Gastrocnemius medialis (tissue), 4 donors: ENCODE results near the gene RANBP3L.

Experiments
- POLR2A ChIP-seq, 2 donors: fragments of 450-650 bp; IDR thresholded peaks; one replicate each; pipeline ENCODE4 v1.6.1; 2017; ENCODE audit warnings: antibody characterized with exemption in 2 of 2, mild to moderate bottlenecking in 2 of 2, moderate library complexity in 2 of 2
- TF ChIP-seq, protein P1 (sequence below), 5 experiments: fragments of 450-650 bp in 3 of 5; fragments of 200-600 bp in 2 of 5; sonication (generic) in 2 of 5; IDR thresholded peaks in 4 of 5; conservative IDR thresholded peaks in 1 of 5; 1 replicate in 4 of 5; 2 replicates in 1 of 5; pipeline ENCODE4 v1.5.1; 2016 to 2019; ENCODE audit warnings: antibody characterized with exemption in 5 of 5, mild to moderate bottlenecking in 3 of 5, moderate library complexity in 3 of 5

DNA sequence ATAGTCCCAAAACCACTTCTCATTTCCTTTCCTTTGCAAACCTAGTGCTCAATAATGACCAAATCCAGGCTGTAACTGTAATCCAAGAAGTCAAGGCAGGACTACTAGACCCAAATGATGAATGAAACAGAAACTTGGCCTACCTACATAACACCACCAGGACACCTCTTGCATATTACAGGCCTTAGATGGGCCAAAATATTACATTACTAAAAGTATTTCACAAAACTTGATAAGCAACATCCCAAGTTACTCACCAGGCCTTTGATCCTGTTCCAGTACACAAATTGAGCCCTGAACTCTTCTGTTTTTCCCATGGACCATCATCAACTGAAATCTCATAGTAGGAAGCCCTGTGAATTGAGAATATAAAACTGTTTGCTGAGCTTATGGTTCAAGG is 94.8 kb downstream of the RANBP3L start:
- TF ChIP-seq, protein P1, sequence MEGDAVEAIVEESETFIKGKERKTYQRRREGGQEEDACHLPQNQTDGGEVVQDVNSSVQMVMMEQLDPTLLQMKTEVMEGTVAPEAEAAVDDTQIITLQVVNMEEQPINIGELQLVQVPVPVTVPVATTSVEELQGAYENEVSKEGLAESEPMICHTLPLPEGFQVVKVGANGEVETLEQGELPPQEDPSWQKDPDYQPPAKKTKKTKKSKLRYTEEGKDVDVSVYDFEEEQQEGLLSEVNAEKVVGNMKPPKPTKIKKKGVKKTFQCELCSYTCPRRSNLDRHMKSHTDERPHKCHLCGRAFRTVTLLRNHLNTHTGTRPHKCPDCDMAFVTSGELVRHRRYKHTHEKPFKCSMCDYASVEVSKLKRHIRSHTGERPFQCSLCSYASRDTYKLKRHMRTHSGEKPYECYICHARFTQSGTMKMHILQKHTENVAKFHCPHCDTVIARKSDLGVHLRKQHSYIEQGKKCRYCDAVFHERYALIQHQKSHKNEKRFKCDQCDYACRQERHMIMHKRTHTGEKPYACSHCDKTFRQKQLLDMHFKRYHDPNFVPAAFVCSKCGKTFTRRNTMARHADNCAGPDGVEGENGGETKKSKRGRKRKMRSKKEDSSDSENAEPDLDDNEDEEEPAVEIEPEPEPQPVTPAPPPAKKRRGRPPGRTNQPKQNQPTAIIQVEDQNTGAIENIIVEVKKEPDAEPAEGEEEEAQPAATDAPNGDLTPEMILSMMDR (IDR thresholded peaks at IDR 0.05 in 4 of 5, conservative IDR thresholded peaks at IDR 0.05 in 1 of 5): no peak
- no peak for TF ChIP-seq POLR2A (IDR thresholded peaks at IDR 0.05)
